ENCODE results near the gene CAPN11. TPM values are rescaled to one million over a fixed set of nuclear protein-coding genes. Genes with fewer than 3 reads are reported as not detected.

CAPN11 gene
- 0.26 TPM for polyA plus RNA-seq (2013, experiment 1 of 4)
- polyA plus RNA-seq (2013, experiment 2 of 4), result 0.25 TPM
- polyA plus RNA-seq (2013, experiment 3 of 4), result 0.27 TPM
- polyA plus RNA-seq (2013, experiment 4 of 4), result 0.28 TPM

GRCh38 chr6:44158770-44159228, at the start of gene CAPN11:
CAPN11 (plus strand) TSS chr6:44158820; CDS start chr6:44158849, 29 bp downstream.
- H3K4me1 ChIP-seq (ENCODE audit: control insufficient read depth, insufficient read depth, low read length), result peaks cover 5% of the 10 kb centered on the region
- H3K36me3 ChIP-seq (ENCODE audit: control insufficient read depth, insufficient read depth, low read length), result no peaks in the 10 kb centered on the region
- no peaks in the 10 kb centered on the region for H3K27me3 ChIP-seq (ENCODE audit: control insufficient read depth, insufficient read depth, low read length, poor library complexity, severe bottlenecking)
- no peaks in the 10 kb centered on the region for H3K9me3 ChIP-seq (ENCODE audit: control insufficient read depth, low read length)
- H3K27ac ChIP-seq (ENCODE audit: insufficient read depth, low read depth, low read length, poor library complexity, severe bottlenecking), result no peak within 1 kb of the TSS
- no peak within 1 kb of the TSS for H3K4me3 ChIP-seq (ENCODE audit: insufficient read depth, low read depth, low read length)
- 75 to 82% methylated on average over 5 of the region's 5 CpGs for WGBS, 2 experiments

- H3K9me3 ChIP-seq (ENCODE audit: control insufficient read depth, low read length), result no peaks in the 10 kb centered on the region
- H3K27ac ChIP-seq (ENCODE audit: insufficient read depth, low read depth, low read length, poor library complexity, severe bottlenecking), result no peak overlapping the region
- 87 to 90% methylated on average over 10 of the region's 10 CpGs for WGBS, 2 experiments
- no peaks in the 10 kb centered on the region for H3K27me3 ChIP-seq (ENCODE audit: control insufficient read depth, insufficient read depth, low read length, poor library complexity, severe bottlenecking)
- H3K4me3 ChIP-seq (ENCODE audit: insufficient read depth, low read depth, low read length), result no peak overlapping the region
- H3K36me3 ChIP-seq (ENCODE audit: control insufficient read depth, insufficient read depth, low read length), result peaks cover 39% of the 10 kb centered on the region
- H3K4me1 ChIP-seq (ENCODE audit: control insufficient read depth, insufficient read depth, low read length), result no peaks in the 10 kb centered on the region
Measured at GRCh38 chr6:44109212-44109611, 49.4 kb upstream of the CAPN11 start.

GRCh38 chr6:44110005-44110676, 48.5 kb upstream of the CAPN11 start:
- Histone ChIP-seq H3K4me1 (ENCODE audit: control insufficient read depth, insufficient read depth, low read length) (no peaks in the 10 kb centered on the region), H3K36me3 (ENCODE audit: control insufficient read depth, insufficient read depth, low read length) (peaks cover 42% of the 10 kb centered on the region), H3K9me3 (ENCODE audit: control insufficient read depth, low read length) (no peaks in the 10 kb centered on the region), H3K4me3 (ENCODE audit: insufficient read depth, low read depth, low read length) (no peak overlapping the region), H3K27me3 (ENCODE audit: control insufficient read depth, insufficient read depth, low read length, poor library complexity, severe bottlenecking) (no peaks in the 10 kb centered on the region), H3K27ac (ENCODE audit: insufficient read depth, low read depth, low read length, poor library complexity, severe bottlenecking) (no peak overlapping the region)
- WGBS, 2 experiments, result 92 to 96% methylated on average over 6 of the region's 6 CpGs

- no peaks in the 10 kb centered on the region for H3K27me3 ChIP-seq (ENCODE audit: control insufficient read depth, insufficient read depth, low read length, poor library complexity, severe bottlenecking)
- peaks cover 42% of the 10 kb centered on the region for H3K36me3 ChIP-seq (ENCODE audit: control insufficient read depth, insufficient read depth, low read length)
Measured at GRCh38 chr6:44110966-44111365, 47.7 kb upstream of the CAPN11 start.

GRCh38 chr6:44111434-44112417, 46.9 kb upstream of the CAPN11 start:
- H3K4me3 ChIP-seq (ENCODE audit: insufficient read depth, low read depth, low read length), result no peak overlapping the region
- H3K4me1 ChIP-seq (ENCODE audit: control insufficient read depth, insufficient read depth, low read length), result no peaks in the 10 kb centered on the region
- H3K27ac ChIP-seq (ENCODE audit: insufficient read depth, low read depth, low read length, poor library complexity, severe bottlenecking), result no peak overlapping the region
- WGBS, 2 experiments, result 95 to 96% methylated on average over 6 of the region's 6 CpGs
- H3K36me3 ChIP-seq (ENCODE audit: control insufficient read depth, insufficient read depth, low read length), result peaks cover 42% of the 10 kb centered on the region
- no peaks in the 10 kb centered on the region for H3K9me3 ChIP-seq (ENCODE audit: control insufficient read depth, low read length)
- no peaks in the 10 kb centered on the region for H3K27me3 ChIP-seq (ENCODE audit: control insufficient read depth, insufficient read depth, low read length, poor library complexity, severe bottlenecking)

More at GRCh38 chr6:44110966-44111365, 47.7 kb upstream of the CAPN11 start:
- H3K27ac ChIP-seq (ENCODE audit: insufficient read depth, low read depth, low read length, poor library complexity, severe bottlenecking), result no peak overlapping the region
- H3K9me3 ChIP-seq (ENCODE audit: control insufficient read depth, low read length), result no peaks in the 10 kb centered on the region
- 94% methylated on average over 3 of the region's 3 CpGs for WGBS, 2 experiments
- no peaks in the 10 kb centered on the region for H3K4me1 ChIP-seq (ENCODE audit: control insufficient read depth, insufficient read depth, low read length)
- H3K4me3 ChIP-seq (ENCODE audit: insufficient read depth, low read depth, low read length), result no peak overlapping the region

GRCh38 chr6:44113414-44113813, 45.2 kb upstream of the CAPN11 start:
- H3K27me3 ChIP-seq (ENCODE audit: control insufficient read depth, insufficient read depth, low read length, poor library complexity, severe bottlenecking), result no peaks in the 10 kb centered on the region
- no peaks in the 10 kb centered on the region for H3K9me3 ChIP-seq (ENCODE audit: control insufficient read depth, low read length)
- H3K4me3 ChIP-seq (ENCODE audit: insufficient read depth, low read depth, low read length), result no peak overlapping the region
- no peak overlapping the region for H3K27ac ChIP-seq (ENCODE audit: insufficient read depth, low read depth, low read length, poor library complexity, severe bottlenecking)
- peaks cover 37% of the 10 kb centered on the region for H3K36me3 ChIP-seq (ENCODE audit: control insufficient read depth, insufficient read depth, low read length)
- 91 to 93% methylated on average over 3 of the region's 3 CpGs for WGBS, 2 experiments
- H3K4me1 ChIP-seq (ENCODE audit: control insufficient read depth, insufficient read depth, low read length), result no peaks in the 10 kb centered on the region

GRCh38 chr6:44115866-44116265, 42.8 kb upstream of the CAPN11 start:
- Histone ChIP-seq H3K4me1 (ENCODE audit: control insufficient read depth, insufficient read depth, low read length) (peaks cover 7% of the 10 kb centered on the region), H3K27ac (ENCODE audit: insufficient read depth, low read depth, low read length, poor library complexity, severe bottlenecking) (no peak overlapping the region), H3K36me3 (ENCODE audit: control insufficient read depth, insufficient read depth, low read length) (peaks cover 33% of the 10 kb centered on the region), H3K27me3 (ENCODE audit: control insufficient read depth, insufficient read depth, low read length, poor library complexity, severe bottlenecking) (no peaks in the 10 kb centered on the region), H3K4me3 (ENCODE audit: insufficient read depth, low read depth, low read length) (no peak overlapping the region), H3K9me3 (ENCODE audit: control insufficient read depth, low read length) (no peaks in the 10 kb centered on the region)
- WGBS, 2 experiments, result 94 to 97% methylated on average over 4 to 5 of the region's 5 CpGs

GRCh38 chr6:44116641-44117382, 41.8 kb upstream of the CAPN11 start:
- 90 to 91% methylated on average over 4 of the region's 4 CpGs for WGBS, 2 experiments
- no peak overlapping the region for H3K27ac ChIP-seq (ENCODE audit: insufficient read depth, low read depth, low read length, poor library complexity, severe bottlenecking)
- H3K4me3 ChIP-seq (ENCODE audit: insufficient read depth, low read depth, low read length), result no peak overlapping the region
- no peaks in the 10 kb centered on the region for H3K9me3 ChIP-seq (ENCODE audit: control insufficient read depth, low read length)
- H3K4me1 ChIP-seq (ENCODE audit: control insufficient read depth, insufficient read depth, low read length), result peaks cover 17% of the 10 kb centered on the region
- H3K27me3 ChIP-seq (ENCODE audit: control insufficient read depth, insufficient read depth, low read length, poor library complexity, severe bottlenecking), result no peaks in the 10 kb centered on the region
- peaks cover 26% of the 10 kb centered on the region for H3K36me3 ChIP-seq (ENCODE audit: control insufficient read depth, insufficient read depth, low read length)

GRCh38 chr6:44117397-44118128, 41.1 kb upstream of the CAPN11 start:
- Histone ChIP-seq H3K27ac (ENCODE audit: insufficient read depth, low read depth, low read length, poor library complexity, severe bottlenecking) (no peak overlapping the region), H3K27me3 (ENCODE audit: control insufficient read depth, insufficient read depth, low read length, poor library complexity, severe bottlenecking) (no peaks in the 10 kb centered on the region), H3K4me3 (ENCODE audit: insufficient read depth, low read depth, low read length) (no peak overlapping the region), H3K36me3 (ENCODE audit: control insufficient read depth, insufficient read depth, low read length) (peaks cover 18% of the 10 kb centered on the region), H3K9me3 (ENCODE audit: control insufficient read depth, low read length) (no peaks in the 10 kb centered on the region), H3K4me1 (ENCODE audit: control insufficient read depth, insufficient read depth, low read length) (peaks cover 18% of the 10 kb centered on the region)
- WGBS, 2 experiments, result 89 to 92% methylated on average over 6 of the region's 6 CpGs

Data from ectodermal cell (in vitro differentiated cells).